ENCODE data around the gene SUPT3H.

SUPT3H gene

GRCh38 chr6:44921798-44922197, 455.9 kb downstream of the SUPT3H start:
- DNase-seq (ENCODE audit: low read depth): no peak
- no peak overlapping the region for H3K4me3 ChIP-seq (ENCODE audit: low read depth, low read length)
- TF ChIP-seq MYC (IDR thresholded peaks at IDR 0.05; ENCODE audit: low read depth, low read length) (no peak), MAX (IDR thresholded peaks at IDR 0.05; ENCODE audit: low read depth, low read length) (no peak), POLR2A (IDR thresholded peaks at IDR 0.05; ENCODE audit: extremely low read depth, insufficient read length) (no peak)
- TF ChIP-seq, protein P1, sequence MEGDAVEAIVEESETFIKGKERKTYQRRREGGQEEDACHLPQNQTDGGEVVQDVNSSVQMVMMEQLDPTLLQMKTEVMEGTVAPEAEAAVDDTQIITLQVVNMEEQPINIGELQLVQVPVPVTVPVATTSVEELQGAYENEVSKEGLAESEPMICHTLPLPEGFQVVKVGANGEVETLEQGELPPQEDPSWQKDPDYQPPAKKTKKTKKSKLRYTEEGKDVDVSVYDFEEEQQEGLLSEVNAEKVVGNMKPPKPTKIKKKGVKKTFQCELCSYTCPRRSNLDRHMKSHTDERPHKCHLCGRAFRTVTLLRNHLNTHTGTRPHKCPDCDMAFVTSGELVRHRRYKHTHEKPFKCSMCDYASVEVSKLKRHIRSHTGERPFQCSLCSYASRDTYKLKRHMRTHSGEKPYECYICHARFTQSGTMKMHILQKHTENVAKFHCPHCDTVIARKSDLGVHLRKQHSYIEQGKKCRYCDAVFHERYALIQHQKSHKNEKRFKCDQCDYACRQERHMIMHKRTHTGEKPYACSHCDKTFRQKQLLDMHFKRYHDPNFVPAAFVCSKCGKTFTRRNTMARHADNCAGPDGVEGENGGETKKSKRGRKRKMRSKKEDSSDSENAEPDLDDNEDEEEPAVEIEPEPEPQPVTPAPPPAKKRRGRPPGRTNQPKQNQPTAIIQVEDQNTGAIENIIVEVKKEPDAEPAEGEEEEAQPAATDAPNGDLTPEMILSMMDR (IDR thresholded peaks at IDR 0.05; ENCODE audit: low read depth, low read length): no peak

DNA sequence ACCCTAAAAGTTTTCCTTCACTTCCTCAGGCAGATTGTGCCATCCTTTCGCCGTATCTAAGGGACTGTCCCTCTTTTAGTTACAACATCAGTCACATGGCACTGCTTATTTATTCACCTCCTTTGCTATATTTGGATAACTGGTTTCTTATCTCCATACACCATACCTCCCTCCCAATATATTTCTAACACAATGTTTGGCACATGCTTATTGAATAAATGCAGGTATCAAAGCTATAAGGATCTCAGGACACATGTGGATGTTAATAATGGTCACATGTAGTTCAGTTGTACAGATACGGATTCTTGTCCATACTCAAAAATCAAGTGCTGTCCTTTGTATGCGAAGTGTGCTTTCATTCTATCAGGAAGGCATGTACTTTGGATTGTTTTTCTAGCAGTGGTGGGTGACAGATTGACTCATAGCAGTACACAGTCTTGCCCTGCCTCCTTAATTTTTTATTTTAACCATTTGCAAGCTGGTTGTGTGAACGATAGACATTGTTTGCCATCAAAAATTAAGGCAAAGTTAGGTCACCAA, 456.7 kb downstream of the SUPT3H start:
- H3K4me3 ChIP-seq (ENCODE audit: low read depth, low read length): no peak overlapping the region
- TF ChIP-seq POLR2A (IDR thresholded peaks at IDR 0.05; ENCODE audit: extremely low read depth, insufficient read length) (no peak), MYC (IDR thresholded peaks at IDR 0.05; ENCODE audit: low read depth, low read length) (no peak), MAX (IDR thresholded peaks at IDR 0.05; ENCODE audit: low read depth, low read length) (no peak)
- TF ChIP-seq, protein P1 (IDR thresholded peaks at IDR 0.05; ENCODE audit: low read depth, low read length): no peak
- no peak for DNase-seq (ENCODE audit: low read depth)

- H3K4me3 ChIP-seq (ENCODE audit: low read depth, low read length): no peak overlapping the region
- no peak for DNase-seq (ENCODE audit: low read depth)
- TF ChIP-seq MYC (IDR thresholded peaks at IDR 0.05; ENCODE audit: low read depth, low read length) (no peak), POLR2A (IDR thresholded peaks at IDR 0.05; ENCODE audit: extremely low read depth, insufficient read length) (no peak), MAX (IDR thresholded peaks at IDR 0.05; ENCODE audit: low read depth, low read length) (no peak)
- TF ChIP-seq, protein P1 (IDR thresholded peaks at IDR 0.05; ENCODE audit: low read depth, low read length): no peak
Measured at GRCh38 chr6:44918671-44919296, 458.9 kb downstream of the SUPT3H start.

GRCh38 chr6:44917430-44917829, 460.3 kb downstream of the SUPT3H start:
- DNase-seq (ENCODE audit: low read depth): no peak
- no peak for TF ChIP-seq MYC (IDR thresholded peaks at IDR 0.05; ENCODE audit: low read depth, low read length)
- no peak for TF ChIP-seq MAX (IDR thresholded peaks at IDR 0.05; ENCODE audit: low read depth, low read length)
- TF ChIP-seq, protein P1 (IDR thresholded peaks at IDR 0.05; ENCODE audit: low read depth, low read length): no peak
- TF ChIP-seq POLR2A (IDR thresholded peaks at IDR 0.05; ENCODE audit: extremely low read depth, insufficient read length): no peak
- H3K4me3 ChIP-seq (ENCODE audit: low read depth, low read length): no peak overlapping the region

- TF ChIP-seq MAX (IDR thresholded peaks at IDR 0.05; ENCODE audit: low read depth, low read length) (no peak), POLR2A (IDR thresholded peaks at IDR 0.05; ENCODE audit: extremely low read depth, insufficient read length) (no peak), MYC (IDR thresholded peaks at IDR 0.05; ENCODE audit: low read depth, low read length) (no peak)
- TF ChIP-seq, protein P1 (IDR thresholded peaks at IDR 0.05; ENCODE audit: low read depth, low read length): no peak
- no peak for DNase-seq (ENCODE audit: low read depth)
- no peak overlapping the region for H3K4me3 ChIP-seq (ENCODE audit: low read depth, low read length)
Measured at GRCh38 chr6:44915111-44915510, 462.6 kb downstream of the SUPT3H start.
